Muscle layer of duodenum (tissue), 2 donors: ENCODE results near the gene NPBWR2.
A peak's percentile ranks its signal among the peaks of the same experiment; 100 is the strongest.

Experiments
- H3K27ac ChIP-seq: one replicate; pipeline ENCODE4 v1.7.0; 2013; ENCODE audit warnings: mild to moderate bottlenecking, low read length
- H3K27me3 ChIP-seq: one replicate; pipeline ENCODE4 v1.7.0; 2013; ENCODE audit warnings: low read depth, mild to moderate bottlenecking, control low read depth, low read length
- H3K36me3 ChIP-seq, 2 donors: one replicate each; pipeline ENCODE4 v1.7.0; 2013; ENCODE audit warnings: low read length in 2 of 2, control low read depth in 1 of 2, mild to moderate bottlenecking in 1 of 2; ENCODE audit not compliant: insufficient read depth in 2 of 2, control insufficient read depth in 1 of 2
- H3K4me1 ChIP-seq, 2 donors: one replicate each; pipeline ENCODE4 v1.7.0; 2013; ENCODE audit warnings: low read length in 2 of 2, mild to moderate bottlenecking in 2 of 2, control low read depth in 1 of 2, moderate library complexity in 1 of 2; ENCODE audit not compliant: insufficient read depth in 2 of 2, control insufficient read depth in 1 of 2
- H3K4me3 ChIP-seq, 2 donors: one replicate each; pipeline ENCODE4 v1.7.0; 2013; ENCODE audit warnings: low read length in 2 of 2, low read depth in 1 of 2, mild to moderate bottlenecking in 1 of 2
- H3K9me3 ChIP-seq, 2 donors: one replicate each; pipeline ENCODE4 v1.7.0; 2013; ENCODE audit warnings: low read length in 2 of 2, control low read depth in 1 of 2, mild to moderate bottlenecking in 1 of 2; ENCODE audit not compliant: control insufficient read depth in 1 of 2
- donor health status: healthy.

The NPBWR2 gene

GRCh38 chr20:64086801-64087200 lies 20.6 kb downstream of the NPBWR2 start:
- Histone ChIP-seq H3K4me3 (no peak overlapping the region), H3K9me3 (peaks cover 0 to 7% of the 10 kb centered on the region in 2 donors), H3K36me3 (no peaks in the 10 kb centered on the region), H3K27me3 (peaks cover 14% of the 10 kb centered on the region), H3K27ac (no peak overlapping the region), H3K4me1 (peaks cover 0 to 26% of the 10 kb centered on the region in 2 donors)

DNA sequence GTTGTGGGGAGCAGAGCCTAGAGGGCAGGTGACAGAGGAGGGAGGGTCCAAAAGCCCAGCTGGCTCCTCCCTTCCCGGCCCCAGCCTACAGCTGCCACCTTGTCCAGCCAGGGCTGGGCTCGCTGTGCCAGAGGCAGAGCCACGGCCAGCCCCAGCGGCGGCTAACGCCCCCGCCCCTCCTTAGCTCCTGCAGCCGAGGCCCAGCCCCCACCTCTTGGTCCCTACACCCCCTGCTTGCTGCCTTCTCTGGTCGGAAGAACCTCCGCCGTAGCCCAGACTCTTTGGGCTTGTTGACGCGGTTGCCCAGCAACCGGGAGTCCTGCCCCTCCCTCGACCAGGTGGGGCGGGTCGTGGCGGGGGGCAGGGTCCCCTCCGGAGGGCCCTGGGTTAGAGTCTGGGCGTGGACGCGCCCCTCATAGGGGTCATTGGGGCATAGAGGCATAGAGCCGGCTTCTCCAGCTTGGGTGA lies 22.6 kb downstream of the NPBWR2 start:
- peaks cover 14% of the 10 kb centered on the region for H3K27me3 ChIP-seq
- H3K36me3 ChIP-seq = no peaks in the 10 kb centered on the region
- H3K27ac ChIP-seq = no peak overlapping the region
- no peak overlapping the region for H3K4me3 ChIP-seq
- H3K4me1 ChIP-seq = peaks cover 0 to 26% of the 10 kb centered on the region in 2 donors
- H3K9me3 ChIP-seq = peaks cover 0 to 7% of the 10 kb centered on the region in 2 donors

DNA sequence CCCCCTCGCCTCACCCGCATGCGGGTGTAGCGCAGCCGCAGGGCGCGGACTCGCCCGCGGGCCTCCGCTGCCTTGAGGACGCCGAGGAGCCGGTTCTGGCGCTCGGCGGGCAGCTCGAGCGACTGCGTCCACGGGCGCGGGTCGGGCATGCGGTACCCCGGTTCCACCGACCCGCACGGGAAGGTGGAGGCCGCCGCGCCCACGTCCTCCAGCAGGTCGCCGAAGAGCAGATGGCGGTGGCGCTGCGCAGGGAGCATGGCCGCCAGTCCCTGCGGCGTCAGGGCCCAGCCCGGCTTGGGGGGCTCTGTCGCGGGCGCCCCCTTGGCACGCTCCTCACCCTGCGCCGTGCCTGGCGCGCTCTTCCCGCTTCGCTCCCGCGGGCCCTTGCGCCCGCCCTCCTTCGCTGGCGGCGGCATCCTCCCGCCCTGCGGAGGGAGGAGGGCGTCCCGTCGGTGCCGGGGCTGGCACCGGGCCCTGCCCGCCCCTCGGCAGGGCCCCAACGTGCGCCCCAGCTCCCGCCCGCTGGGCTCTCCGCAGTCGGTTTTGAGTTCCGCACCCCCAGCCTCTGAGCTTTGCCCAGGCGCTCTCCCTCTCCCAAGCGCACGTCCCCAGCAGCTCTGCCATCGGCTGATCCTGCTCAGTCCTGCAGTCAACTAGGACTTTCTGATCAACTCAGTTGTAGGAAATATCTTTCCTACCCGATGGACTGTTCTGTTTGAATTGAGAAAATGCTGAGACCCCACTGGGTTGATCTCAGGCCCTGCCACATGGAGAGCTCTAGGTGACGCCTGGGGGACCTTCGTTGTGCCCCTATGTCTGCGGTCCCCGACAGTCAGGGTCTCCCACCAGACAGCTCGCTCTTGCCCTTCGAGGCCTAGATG lies 23.3 kb downstream of the NPBWR2 start, which contains the start of gene LKAAEAR1:
Gene LKAAEAR1 (minus strand): TSS at position 595 of the 881 bp plus-strand sequence. CDS start 179 bp downstream, at position 416.
- Histone ChIP-seq H3K27ac (no peak within 1 kb of the TSS), H3K27me3 (peaks cover 14% of the 10 kb centered on the region), H3K9me3 (peaks cover 0 to 7% of the 10 kb centered on the region in 2 donors), H3K4me3 (peak within 1 kb of the TSS in 1 of 2 donors; percentile 67), H3K36me3 (no peaks in the 10 kb centered on the region), H3K4me1 (peaks cover 2 to 30% of the 10 kb centered on the region in 2 donors)

DNA sequence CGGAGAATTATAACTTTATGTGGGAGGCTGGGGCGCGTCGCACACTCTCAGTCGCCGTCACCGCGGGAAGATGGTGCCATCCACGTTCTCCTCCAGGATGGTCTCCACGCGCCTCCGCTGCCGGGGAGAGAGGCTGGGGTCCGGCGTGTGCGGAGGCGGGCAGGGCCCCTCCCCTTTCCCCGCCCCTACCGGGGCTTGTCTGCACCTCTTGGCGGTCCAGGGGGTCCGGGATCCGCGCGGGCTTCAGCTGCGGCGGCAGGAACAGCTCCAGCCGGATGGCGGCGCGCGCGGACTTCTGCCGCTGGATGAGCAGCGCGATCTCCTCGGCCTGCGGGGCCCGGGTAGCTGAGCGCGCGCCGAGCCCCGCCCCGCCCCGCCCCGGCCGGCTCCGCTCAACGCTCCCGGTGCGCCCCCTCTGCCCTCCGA lies 24.0 kb downstream of the NPBWR2 start:
- Histone ChIP-seq H3K27ac (no peak overlapping the region), H3K27me3 (peaks cover 14% of the 10 kb centered on the region), H3K4me1 (peaks cover 8 to 36% of the 10 kb centered on the region in 2 donors), H3K9me3 (peaks cover 0 to 7% of the 10 kb centered on the region in 2 donors), H3K4me3 (peak overlapping the region in 1 of 2 donors; percentile 67), H3K36me3 (no peaks in the 10 kb centered on the region)

GRCh38 chr20:64082820-64083377 lies 24.5 kb downstream of the NPBWR2 start:
- no peak overlapping the region for H3K27ac ChIP-seq
- peaks cover 8 to 36% of the 10 kb centered on the region in 2 donors for H3K4me1 ChIP-seq
- H3K4me3 ChIP-seq = peak overlapping the region in 1 of 2 donors; percentile 67
- H3K9me3 ChIP-seq = peaks cover 0 to 7% of the 10 kb centered on the region in 2 donors
- H3K36me3 ChIP-seq = no peaks in the 10 kb centered on the region
- H3K27me3 ChIP-seq = peaks cover 14% of the 10 kb centered on the region

DNA sequence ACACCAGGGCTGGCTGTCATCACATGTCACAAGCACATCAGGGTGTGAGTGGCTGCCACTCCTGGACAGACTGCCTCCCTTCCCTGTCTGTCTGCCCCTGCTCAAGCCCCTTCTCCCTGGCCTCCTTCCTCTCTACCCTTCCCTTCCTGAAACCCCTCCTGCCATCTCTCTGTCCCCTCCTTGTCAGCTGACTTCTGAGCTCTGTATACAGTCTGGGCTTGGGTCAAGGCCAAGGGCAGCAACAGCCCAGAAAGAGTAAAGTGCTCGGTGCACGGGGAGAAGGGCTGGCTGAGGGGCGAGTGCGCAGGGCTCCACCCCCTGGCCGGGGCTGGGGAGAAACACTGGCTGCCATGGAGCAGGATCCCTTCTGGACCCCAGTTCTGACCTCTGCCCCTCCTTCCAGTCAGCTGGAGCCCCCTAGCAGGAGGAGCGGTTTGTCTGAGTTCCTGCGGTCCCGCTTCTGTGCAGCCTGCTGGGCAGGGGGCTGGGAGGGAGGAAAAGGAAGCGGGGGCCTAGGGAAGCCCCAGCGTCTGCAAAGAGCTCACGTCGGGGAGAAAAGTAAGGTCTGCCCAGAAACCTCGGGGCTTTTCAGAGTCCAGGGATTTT lies 25.1 kb downstream of the NPBWR2 start:
- Histone ChIP-seq H3K4me1 (peaks cover 8 to 36% of the 10 kb centered on the region in 2 donors), H3K27ac (no peak overlapping the region), H3K4me3 (no peak overlapping the region), H3K27me3 (peaks cover 14% of the 10 kb centered on the region), H3K36me3 (no peaks in the 10 kb centered on the region), H3K9me3 (peaks cover 0 to 2% of the 10 kb centered on the region in 2 donors)

DNA sequence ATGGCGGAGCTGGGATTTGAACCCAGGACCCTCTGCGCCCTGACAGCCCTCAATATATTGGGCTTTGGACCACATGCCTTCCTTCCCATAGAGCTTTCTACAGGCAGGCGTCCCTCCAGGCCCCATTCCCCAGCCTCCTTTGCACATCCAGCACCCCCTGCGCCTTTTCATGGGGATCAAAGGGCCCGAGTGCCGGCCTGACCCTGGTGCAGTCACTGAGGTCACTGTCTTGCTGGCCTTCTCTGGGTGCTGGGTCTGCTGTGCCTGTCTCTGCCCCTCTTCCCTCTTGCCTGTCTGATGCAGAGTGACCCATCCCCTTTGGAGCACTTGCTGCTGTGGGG lies 25.8 kb downstream of the NPBWR2 start:
- Histone ChIP-seq H3K27me3 (peaks cover 14% of the 10 kb centered on the region), H3K36me3 (no peaks in the 10 kb centered on the region), H3K9me3 (no peaks in the 10 kb centered on the region), H3K4me1 (peaks cover 8 to 36% of the 10 kb centered on the region in 2 donors), H3K4me3 (no peak overlapping the region), H3K27ac (no peak overlapping the region)

- Histone ChIP-seq H3K27me3 (peaks cover 14% of the 10 kb centered on the region), H3K27ac (no peak overlapping the region), H3K36me3 (no peaks in the 10 kb centered on the region), H3K4me3 (peak overlapping the region in 1 of 2 donors; percentile 61), H3K4me1 (peaks cover 8 to 36% of the 10 kb centered on the region in 2 donors), H3K9me3 (no peaks in the 10 kb centered on the region)
Observed at GRCh38 chr20:64080813-64081623, 26.3 kb downstream of the NPBWR2 start.

- Histone ChIP-seq H3K4me3 (peak within 1 kb of the TSS; percentile 57 to 82), H3K36me3 (no peaks in the 10 kb centered on the region), H3K9me3 (no peaks in the 10 kb centered on the region), H3K4me1 (peaks cover 8 to 36% of the 10 kb centered on the region in 2 donors), H3K27me3 (peaks cover 13% of the 10 kb centered on the region), H3K27ac (peak within 1 kb of the TSS; percentile 39)
Observed at GRCh38 chr20:64080013-64080812, 27.2 kb downstream of the NPBWR2 start, which contains the start of gene OPRL1. Gene OPRL1, plus strand, starts transcription at chr20:64080082. Its CDS starts 12,639 bp downstream, at chr20:64092721.
